ENCODE data around the gene TNFAIP8.

TNFAIP8 gene

DNA sequence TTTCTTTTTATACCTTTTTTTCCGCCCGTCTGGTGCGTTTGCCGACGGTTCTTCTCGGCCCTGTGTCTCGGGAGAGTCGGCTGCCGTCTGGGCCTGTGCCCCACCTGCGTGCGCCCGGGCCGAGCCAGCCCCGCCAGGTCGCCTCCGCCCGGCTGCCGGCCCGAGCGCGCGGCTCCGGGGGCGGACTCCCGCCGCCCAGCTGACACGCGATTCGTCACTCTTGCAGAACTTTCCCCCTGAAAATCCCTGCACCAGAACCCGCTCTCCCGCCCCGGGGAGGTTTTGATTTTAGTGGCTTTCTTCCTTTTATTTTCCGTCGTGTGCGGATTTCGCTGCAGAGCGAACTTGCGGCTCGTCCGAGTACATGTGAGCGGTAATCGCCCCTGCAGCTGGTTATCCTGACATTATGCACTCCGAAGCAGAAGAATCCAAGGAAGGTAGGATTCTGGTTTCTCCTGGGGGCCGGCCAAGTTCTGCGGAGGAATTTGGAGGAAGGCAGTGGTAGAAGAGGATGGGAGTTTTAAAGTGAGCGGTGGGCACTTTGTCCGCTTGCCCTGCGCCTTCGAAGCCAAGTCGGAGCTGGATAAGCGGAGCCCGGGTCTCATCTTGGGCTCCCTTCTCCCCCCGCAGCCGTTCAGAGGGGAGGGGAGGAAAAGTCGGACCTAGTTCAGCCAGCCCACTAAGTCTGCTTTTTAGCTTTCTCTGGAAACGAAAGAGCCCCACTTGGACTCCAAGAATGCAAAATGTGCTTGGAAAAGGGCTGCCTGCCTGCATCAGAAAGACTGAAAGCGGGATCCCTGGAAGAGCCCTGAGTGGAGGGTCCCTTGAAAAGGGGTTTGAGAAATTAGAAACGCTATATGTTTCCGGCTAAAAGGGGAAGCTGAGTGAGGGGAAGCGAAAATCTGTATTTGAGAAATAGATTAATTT, at the start of gene TNFAIP8:
TNFAIP8 (plus strand) TSS at position 335 of the 927 bp plus-strand sequence; CDS start at position 407, 72 bp downstream.
- peak; percentile 83 for DNase-seq (ENCODE audit: low read depth)

DNA sequence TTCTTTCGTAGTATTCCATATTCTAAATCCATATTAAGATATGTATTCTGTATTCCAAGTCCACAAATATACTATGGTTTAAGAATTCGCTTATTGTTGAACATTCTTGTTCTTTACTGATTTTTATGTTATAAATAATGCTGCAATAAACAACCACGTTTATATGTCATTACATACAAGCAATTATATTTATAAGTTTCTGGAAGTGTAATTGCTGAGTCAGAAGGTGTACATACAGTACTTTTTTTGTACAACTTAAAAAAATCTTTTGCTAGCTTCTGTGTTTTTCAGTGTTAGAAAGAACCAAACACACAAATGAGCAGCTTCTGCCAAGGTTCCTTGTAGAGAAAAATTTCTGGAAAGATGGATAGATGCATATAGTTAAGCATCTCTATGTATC, 48.6 kb upstream of the TNFAIP8 start:
- no peak for DNase-seq (ENCODE audit: low read depth)

- no peak for DNase-seq (ENCODE audit: low read depth)
Measured at GRCh38 chr5:119309326-119309725, 46.5 kb upstream of the TNFAIP8 start.

GRCh38 chr5:119311688-119312087, 44.1 kb upstream of the TNFAIP8 start:
- DNase-seq (ENCODE audit: low read depth), result no peak

DNA sequence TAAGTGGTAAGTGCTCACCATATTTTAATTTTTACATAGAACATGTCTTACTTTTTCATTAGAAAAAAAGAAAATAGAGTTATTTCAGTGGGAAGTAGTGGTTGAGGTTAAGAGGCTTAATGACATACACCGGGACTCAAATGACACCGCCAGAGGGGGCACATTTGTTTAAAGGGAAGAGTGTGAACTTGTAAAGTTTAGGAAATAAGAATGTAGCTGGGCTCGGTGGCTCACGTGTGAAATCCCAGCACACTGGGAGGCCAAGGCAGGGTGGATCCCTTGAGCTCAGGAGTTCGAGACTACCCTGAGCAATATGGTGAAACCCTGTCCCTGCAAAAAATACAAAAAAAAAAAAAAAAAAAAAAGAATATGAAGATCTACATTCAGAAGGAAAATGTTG, 43.4 kb upstream of the TNFAIP8 start:
- DNase-seq (ENCODE audit: low read depth), result no peak

DNA sequence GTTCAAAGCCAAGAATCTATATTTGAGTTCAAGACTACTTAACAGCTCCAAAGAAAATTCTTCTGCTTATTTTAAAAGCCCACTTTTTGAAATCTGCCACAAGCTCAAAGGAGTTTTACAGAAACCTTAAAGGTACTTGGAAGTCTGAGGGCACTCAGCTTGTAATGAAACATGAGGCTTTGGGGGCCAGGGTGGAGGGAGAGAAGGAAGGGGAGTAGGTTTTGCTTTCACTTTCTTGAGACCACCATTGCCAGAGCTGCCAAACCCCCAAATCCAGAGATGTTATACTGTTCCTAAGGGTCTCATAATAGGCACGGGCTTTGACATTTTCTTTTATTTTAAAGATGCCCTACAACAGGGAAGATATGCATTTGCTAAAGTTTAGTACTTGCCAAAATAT, 42.6 kb upstream of the TNFAIP8 start:
- no peak for DNase-seq (ENCODE audit: low read depth)

DNA sequence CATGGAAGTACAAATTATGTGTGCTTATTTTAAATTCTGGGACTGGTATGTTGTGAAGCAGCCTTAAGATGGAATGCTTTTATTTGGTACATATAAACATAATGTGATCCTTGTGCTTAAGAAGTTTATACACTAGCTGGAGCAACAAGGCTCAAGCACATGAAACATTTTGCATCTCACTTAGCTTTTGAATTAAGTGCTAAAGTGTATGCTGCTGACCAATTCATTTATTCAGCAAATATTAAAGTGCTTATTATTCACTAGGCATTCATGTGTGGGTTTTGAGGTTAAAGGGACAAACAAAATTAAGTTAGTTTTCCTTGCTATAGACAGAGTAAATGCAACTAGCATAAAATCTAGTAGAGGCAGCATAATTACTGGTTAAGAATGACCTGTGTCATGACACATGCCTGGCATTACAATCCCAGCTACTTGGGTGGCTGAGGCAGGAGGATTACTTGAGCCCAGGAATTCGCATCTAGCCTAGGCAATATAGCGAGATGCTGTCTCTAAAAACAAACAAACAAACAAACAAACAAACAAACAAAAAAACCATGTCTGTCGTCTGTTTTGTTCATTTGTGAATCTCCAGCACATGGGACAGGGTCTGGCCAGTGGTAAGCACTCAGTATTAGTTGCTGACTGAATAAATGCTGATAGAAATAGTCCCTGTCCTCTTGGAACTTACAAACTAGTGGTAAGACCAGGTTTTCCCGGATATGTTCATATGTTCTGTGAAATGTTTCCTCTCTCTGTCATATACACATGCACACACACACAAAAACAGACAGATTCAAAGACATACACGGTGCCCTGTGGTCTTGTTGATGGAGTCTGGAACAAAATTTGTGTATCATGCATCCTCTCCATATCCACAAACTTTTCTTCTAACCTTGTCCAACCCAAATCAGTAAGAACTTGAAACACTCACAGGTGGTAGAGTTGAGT, 41.9 kb upstream of the TNFAIP8 start:
- no peak for DNase-seq (ENCODE audit: low read depth)

DNA sequence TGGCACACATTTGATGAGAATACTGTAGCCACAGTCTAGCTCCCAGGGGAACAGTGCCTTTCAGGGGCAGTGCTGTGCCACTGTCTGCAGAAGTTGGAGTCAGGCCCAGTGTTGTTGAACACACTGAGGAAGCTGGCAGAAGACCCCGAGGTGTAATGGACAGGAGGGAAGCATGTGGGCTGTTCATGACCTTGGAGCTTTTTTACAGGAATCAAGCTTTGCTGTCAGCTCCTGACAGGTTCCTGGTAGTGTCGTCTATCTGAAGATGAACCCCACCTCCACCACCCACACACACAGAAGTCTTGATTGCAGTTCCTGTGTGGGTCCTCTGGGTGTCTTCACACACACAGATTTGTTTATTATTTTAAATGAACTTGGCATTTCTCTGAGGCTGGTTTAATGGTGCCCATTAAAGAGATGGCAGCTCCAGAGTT, 40.3 kb upstream of the TNFAIP8 start:
- DNase-seq (ENCODE audit: low read depth), result peak; percentile 48

DNA sequence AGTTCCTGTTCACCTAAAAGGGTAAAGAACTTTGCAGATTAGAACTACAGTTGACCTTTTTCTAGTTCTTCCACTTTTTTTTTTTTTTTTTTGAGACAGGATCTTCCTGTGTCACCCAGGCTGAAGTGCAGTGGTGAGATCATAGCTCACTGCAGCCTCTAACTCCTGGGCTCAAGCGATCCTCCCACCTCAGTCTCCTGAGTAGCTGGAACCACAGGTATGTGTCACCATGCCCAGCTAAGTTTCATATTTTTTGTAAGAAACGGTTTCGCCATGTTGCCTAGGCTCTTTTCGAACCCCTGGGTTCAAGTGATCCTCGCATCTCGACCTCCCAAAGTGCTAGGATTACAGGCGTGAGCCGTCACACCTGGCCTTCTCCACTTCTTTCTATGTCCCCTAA, 39.7 kb upstream of the TNFAIP8 start:
- no peak for DNase-seq (ENCODE audit: low read depth)

DNA sequence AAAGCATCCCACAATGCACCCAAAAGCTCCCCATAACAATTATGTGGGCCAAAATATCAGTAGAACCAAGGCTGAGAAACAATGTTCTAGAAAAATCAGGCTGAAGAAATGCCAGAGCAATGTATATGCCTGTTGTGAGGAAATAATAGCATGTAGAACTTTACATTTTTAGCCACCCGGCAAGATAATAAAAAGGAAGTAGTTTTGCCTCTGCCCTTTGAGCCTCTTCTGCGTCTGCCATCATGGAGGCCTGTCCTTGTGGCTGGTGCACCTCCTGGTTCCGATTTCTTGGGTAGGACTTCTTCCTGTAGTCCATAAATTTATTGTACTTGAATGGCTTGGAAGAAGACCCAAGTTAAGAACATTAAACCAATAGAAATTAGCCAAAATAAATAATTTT, 38.9 kb upstream of the TNFAIP8 start:
- DNase-seq (ENCODE audit: low read depth), result no peak

GRCh38 chr5:119318256-119318894, 37.4 kb upstream of the TNFAIP8 start:
- no peak for DNase-seq (ENCODE audit: low read depth)

GRCh38 chr5:119319401-119319800, 36.4 kb upstream of the TNFAIP8 start:
- no peak for DNase-seq (ENCODE audit: low read depth)

GRCh38 chr5:119319890-119320289, 35.9 kb upstream of the TNFAIP8 start:
- DNase-seq (ENCODE audit: low read depth), result no peak

- no peak for DNase-seq (ENCODE audit: low read depth)
Measured at GRCh38 chr5:119321569-119322311, 34.1 kb upstream of the TNFAIP8 start.

GRCh38 chr5:119322312-119322947, 33.4 kb upstream of the TNFAIP8 start:
- no peak for DNase-seq (ENCODE audit: low read depth)

- DNase-seq (ENCODE audit: low read depth), result no peak
Measured at GRCh38 chr5:119322948-119323537, 32.8 kb upstream of the TNFAIP8 start.

GRCh38 chr5:119323601-119324000, 32.2 kb upstream of the TNFAIP8 start:
- DNase-seq (ENCODE audit: low read depth), result no peak

GRCh38 chr5:119324842-119325241, 31.0 kb upstream of the TNFAIP8 start:
- DNase-seq (ENCODE audit: low read depth), result no peak

DNA sequence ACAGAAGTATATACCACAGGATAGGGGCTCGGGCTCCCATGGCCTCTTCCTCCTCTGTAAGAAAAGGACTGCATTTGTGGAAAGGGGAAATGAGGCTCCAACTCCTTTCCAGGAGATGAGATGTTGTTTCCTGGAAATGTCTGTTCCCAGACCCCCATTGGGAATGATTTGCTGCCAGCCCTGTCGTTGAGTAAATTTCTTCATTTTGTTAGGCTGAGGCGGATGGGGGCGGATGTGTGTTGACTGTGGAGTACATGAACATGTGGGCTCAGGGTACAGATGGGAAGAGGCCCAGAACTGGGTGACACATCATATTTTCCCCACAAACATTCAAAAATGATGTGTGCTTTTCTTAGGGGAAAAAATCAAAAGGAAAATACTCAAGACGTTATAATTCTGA, 28.8 kb upstream of the TNFAIP8 start:
- peak; percentile 43 for DNase-seq (ENCODE audit: low read depth)

GRCh38 chr5:119328753-119329602, 26.8 kb upstream of the TNFAIP8 start:
- peak; percentile 52 for DNase-seq (ENCODE audit: low read depth)
